Coronary artery (tissue), 2 donors: ENCODE data around the gene MUC15.

Experiments used
- DNase-seq: peaks from one replicate; pipeline ENCODE4 v3.0.0-alpha.2; 2017; ENCODE audit warnings: low spot score
- H3K27ac ChIP-seq, 2 donors: fragments of 200-600 bp; sonication (generic); one replicate each; pipeline ENCODE4 v1.5.1; 2016 to 2019
- H3K4me3 ChIP-seq: fragments of 200-600 bp; sonication (generic); 2 replicates; pipeline ENCODE4 v1.5.1; 2016; ENCODE audit warnings: mild to moderate bottlenecking, moderate library complexity
- TF ChIP-seq, protein P1 (sequence below): fragments of 200-600 bp; sonication (generic); IDR thresholded peaks from one replicate; pipeline ENCODE4 v1.5.1; 2019; ENCODE audit warnings: antibody characterized with exemption

MUC15 gene

DNA sequence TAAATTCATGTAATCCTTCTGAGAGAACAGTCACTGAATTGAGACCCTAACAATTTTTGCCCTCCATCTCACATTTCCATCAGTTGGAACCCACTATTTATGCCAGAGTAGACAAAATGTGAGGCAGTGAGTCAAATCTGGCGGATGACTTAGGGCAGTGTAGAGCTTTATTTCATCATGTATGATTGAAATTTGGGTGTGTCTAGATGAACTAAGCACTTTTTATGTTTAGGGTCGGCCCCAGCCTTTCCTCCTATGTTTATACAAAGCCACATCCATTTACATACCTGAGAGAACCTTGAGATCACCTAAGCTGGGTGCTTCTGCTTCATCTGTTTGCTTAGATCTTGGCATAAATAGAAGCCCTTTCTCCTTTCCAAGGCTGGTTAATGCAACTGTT lies 15.0 kb upstream of the MUC15 start:
- H3K4me3 ChIP-seq, result no peak overlapping the region
- TF ChIP-seq, protein P1, sequence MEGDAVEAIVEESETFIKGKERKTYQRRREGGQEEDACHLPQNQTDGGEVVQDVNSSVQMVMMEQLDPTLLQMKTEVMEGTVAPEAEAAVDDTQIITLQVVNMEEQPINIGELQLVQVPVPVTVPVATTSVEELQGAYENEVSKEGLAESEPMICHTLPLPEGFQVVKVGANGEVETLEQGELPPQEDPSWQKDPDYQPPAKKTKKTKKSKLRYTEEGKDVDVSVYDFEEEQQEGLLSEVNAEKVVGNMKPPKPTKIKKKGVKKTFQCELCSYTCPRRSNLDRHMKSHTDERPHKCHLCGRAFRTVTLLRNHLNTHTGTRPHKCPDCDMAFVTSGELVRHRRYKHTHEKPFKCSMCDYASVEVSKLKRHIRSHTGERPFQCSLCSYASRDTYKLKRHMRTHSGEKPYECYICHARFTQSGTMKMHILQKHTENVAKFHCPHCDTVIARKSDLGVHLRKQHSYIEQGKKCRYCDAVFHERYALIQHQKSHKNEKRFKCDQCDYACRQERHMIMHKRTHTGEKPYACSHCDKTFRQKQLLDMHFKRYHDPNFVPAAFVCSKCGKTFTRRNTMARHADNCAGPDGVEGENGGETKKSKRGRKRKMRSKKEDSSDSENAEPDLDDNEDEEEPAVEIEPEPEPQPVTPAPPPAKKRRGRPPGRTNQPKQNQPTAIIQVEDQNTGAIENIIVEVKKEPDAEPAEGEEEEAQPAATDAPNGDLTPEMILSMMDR, result no peak
- no peak overlapping the region for H3K27ac ChIP-seq
- no peak for DNase-seq

DNA sequence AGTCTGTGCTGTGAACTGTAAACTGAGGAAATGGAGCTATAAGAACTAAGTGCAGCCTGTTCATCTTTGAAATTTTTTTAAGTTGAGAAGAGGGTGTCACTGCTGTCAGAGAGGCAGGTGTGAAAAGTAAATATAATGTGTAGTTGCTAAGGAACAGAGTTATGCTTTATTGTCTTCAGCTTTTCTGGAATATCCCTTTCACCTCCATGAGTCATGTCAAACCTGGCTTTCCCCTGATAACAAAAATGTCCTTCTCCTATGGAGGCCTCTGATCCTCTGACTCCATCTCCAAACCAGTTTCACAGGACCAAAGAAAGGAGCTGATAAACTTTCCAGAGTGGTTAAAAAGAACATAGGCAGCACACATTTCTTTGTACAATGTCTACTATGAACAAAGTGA lies 12.8 kb upstream of the MUC15 start:
- no peak for DNase-seq
- TF ChIP-seq, protein P1, result no peak
- no peak overlapping the region for H3K27ac ChIP-seq
- H3K4me3 ChIP-seq, result no peak overlapping the region

DNA sequence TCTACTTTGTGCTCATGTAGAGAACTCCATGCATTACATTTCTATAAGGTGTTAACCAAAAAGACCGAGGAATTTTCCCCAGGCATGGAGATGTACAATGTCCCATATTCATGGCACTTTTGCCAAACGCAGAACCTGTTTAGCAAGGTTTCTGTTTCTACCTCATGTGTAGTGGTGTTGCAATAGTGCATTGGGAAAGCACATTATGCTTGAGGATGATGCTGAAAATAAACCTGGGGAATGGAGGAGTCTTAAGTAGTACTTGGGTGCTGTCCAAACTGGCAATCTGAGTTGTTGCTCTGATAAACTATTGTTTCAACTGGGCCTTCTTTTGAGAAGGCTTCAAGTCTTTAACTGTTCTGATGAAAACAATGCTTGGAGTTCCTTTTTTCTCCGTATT lies 11.5 kb upstream of the MUC15 start:
- DNase-seq, result no peak
- Histone ChIP-seq H3K4me3 (no peak overlapping the region), H3K27ac (no peak overlapping the region)
- TF ChIP-seq, protein P1, result no peak

DNA sequence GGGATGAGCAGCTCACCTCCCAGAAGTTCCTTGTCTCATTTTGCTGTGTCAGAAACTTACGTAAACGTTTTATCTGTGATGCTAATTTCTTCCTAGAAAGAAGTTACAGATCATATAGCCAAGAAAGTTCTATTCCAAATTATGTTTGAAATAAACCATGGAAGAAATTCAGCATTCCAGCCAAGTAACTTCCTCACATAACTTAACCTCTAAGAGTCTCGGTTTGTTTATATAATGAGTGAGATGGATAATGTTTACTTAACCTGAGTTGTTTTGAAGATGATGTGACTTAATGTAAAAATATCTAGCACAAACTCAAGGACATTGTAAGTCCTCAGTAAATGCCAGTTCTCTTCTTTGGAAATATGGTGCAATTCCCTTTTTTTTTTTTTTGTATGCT lies 8.9 kb upstream of the MUC15 start:
- Histone ChIP-seq H3K4me3 (no peak overlapping the region), H3K27ac (no peak overlapping the region)
- TF ChIP-seq, protein P1, result no peak
- no peak for DNase-seq

DNA sequence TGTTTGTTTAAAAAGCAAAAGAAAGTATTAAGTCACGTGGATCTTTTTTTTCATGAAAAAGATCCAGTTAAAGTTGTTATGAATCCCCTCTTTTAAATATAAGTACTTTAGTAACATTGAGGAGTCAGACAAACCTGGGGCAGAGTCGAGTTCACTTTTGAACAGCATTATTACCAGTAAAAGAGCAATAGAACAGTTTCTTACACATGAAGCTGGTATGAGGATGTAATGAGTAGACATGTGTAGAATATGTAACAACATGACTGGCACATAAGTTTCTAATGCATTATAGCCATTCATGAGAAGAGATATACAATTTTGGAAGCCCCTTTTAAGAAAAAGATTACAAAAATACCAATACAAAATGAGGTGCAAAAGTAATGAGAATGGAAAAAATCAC lies 7.6 kb upstream of the MUC15 start:
- no peak overlapping the region for H3K4me3 ChIP-seq
- TF ChIP-seq, protein P1, result no peak
- no peak for DNase-seq
- no peak overlapping the region for H3K27ac ChIP-seq

DNA sequence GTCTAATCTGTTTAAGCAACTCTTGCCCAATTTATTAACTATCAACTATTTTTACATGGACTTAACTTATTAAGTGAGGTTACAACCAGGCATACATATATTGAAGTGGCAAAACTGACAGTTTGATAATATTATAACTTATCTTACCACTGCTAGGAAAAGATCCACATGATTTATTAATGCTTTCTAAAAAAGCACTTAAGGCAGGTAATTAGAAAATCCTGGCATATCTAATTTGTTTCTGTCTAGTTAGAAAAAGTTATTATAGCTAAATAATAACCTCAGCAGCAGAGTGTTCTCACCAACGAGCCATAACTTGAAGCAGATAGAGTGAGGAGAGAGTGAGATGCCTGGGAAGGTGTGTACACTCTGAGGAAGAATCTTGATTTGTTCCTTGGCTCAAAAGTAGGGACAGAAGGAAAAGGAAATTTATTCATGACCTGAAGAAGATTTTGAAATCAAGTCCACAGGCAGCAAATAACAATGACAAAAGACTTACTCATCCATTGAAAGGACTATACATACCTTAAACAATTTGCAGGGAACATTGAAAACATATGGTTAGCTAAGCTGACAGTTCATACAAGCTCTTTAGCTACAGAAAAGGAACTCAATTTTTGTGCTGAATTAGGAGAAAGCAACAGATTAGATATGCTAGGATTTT lies 7.1 kb upstream of the MUC15 start:
- Histone ChIP-seq H3K27ac (no peak overlapping the region), H3K4me3 (no peak overlapping the region)
- no peak for DNase-seq
- TF ChIP-seq, protein P1, result no peak

DNA sequence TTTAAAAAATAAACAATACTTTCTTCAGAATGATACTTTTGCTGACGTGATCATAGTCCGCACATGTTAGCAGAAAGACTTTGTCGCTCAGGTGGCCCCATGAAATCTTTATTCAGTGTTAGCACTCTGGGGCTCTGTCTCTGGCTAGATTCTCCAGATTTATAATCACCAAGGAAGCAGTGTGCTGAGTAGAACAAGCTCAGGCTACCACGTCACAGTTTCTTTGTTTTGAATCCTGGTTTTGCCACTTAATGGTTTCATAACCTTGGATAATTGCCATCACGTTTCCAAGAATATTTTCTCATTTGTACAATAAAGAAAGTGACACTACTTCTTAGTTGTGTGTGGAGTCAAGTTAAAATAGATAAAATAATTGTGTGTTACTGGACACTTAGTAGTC lies 3.9 kb upstream of the MUC15 start:
- TF ChIP-seq, protein P1, result no peak
- Histone ChIP-seq H3K27ac (no peak overlapping the region), H3K4me3 (no peak overlapping the region)
- no peak for DNase-seq
